ENCODE data around the gene S100PBP. TPM values are rescaled to one million over a fixed set of nuclear protein-coding genes. Genes with fewer than 3 reads are reported as not detected.
A peak's percentile ranks its signal among the peaks of the same experiment; 100 is the strongest.

The S100PBP gene
- total RNA-seq, 6 donors from 2014 or later, result 20.8 to 85.9 (median 34.9) TPM

- TF ChIP-seq POLR2A (IDR thresholded peaks at IDR 0.05), result no peak
- TF ChIP-seq CTCF (IDR thresholded peaks at IDR 0.05), result peak; percentile 56 to 92 (median 91)
- peak; percentile 73 to 92 for DNase-seq
- peaks cover 0 to 4% (median 1%) of the 10 kb centered on the region in 4 donors for H3K27me3 ChIP-seq
Observed at GRCh38 chr1:32876341-32877210, 59.1 kb downstream of the S100PBP start.

GRCh38 chr1:32877211-32878110, 60.0 kb downstream of the S100PBP start:
- Histone ChIP-seq H3K27me3 (peaks cover 0 to under 1% (median 0%) of the 10 kb centered on the region in 4 donors), H3K9me3 (no peaks in the 10 kb centered on the region), H3K36me3 (no peaks in the 10 kb centered on the region), H3K4me3 (no peak overlapping the region), H3K4me1 (peaks cover 0 to 21% (median 8%) of the 10 kb centered on the region in 4 donors), H3K27ac (no peak overlapping the region)
- TF ChIP-seq CTCF (IDR thresholded peaks at IDR 0.05) (no peak), POLR2AphosphoS5 (IDR thresholded peaks at IDR 0.05) (no peak), EP300 (IDR thresholded peaks at IDR 0.05) (no peak), POLR2A (IDR thresholded peaks at IDR 0.05) (no peak)
- WGBS, 2 donors, result 66 to 73% methylated on average over 13 of the region's 13 CpGs
- ATAC-seq (ENCODE audit: low FRiP score in 2 of 2) (no peak), DNase-seq (no peak)

More at GRCh38 chr1:32876341-32877210, 59.1 kb downstream of the S100PBP start:
- WGBS, 2 donors, result 39 to 48% methylated on average over 6 to 12 of the region's 16 CpGs
- Histone ChIP-seq H3K36me3 (no peaks in the 10 kb centered on the region), H3K27ac (no peak overlapping the region), H3K4me3 (no peak overlapping the region), H3K4me1 (peaks cover 4 to 17% (median 8%) of the 10 kb centered on the region in 4 donors), H3K9me3 (no peaks in the 10 kb centered on the region)
- ATAC-seq (ENCODE audit: low FRiP score in 2 of 2), result peak; percentile 75 to 80

GRCh38 chr1:32878183-32878582, 60.7 kb downstream of the S100PBP start:
- peaks cover 0 to 16% (median 4%) of the 10 kb centered on the region in 4 donors for H3K4me1 ChIP-seq
- WGBS, 2 donors, result 71 to 83% methylated on average over 4 to 6 of the region's 6 CpGs
- TF ChIP-seq EP300 (IDR thresholded peaks at IDR 0.05) (no peak), POLR2A (IDR thresholded peaks at IDR 0.05) (no peak)
- H3K27ac ChIP-seq, result no peak overlapping the region
- H3K9me3 ChIP-seq, result no peaks in the 10 kb centered on the region
- H3K4me3 ChIP-seq, result no peak overlapping the region
- no peaks in the 10 kb centered on the region for H3K36me3 ChIP-seq
- no peaks in the 10 kb centered on the region for H3K27me3 ChIP-seq
- no peak for DNase-seq
- ATAC-seq (ENCODE audit: low FRiP score in 2 of 2), result no peak

- WGBS, 2 donors, result 71 to 87% methylated on average over 3 to 4 of the region's 5 CpGs
- TF ChIP-seq POLR2A (IDR thresholded peaks at IDR 0.05) (no peak), POLR2AphosphoS5 (IDR thresholded peaks at IDR 0.05) (no peak)
- Histone ChIP-seq H3K36me3 (no peaks in the 10 kb centered on the region), H3K4me1 (peaks cover 0 to 16% (median 4%) of the 10 kb centered on the region in 4 donors), H3K9me3 (no peaks in the 10 kb centered on the region), H3K27me3 (no peaks in the 10 kb centered on the region), H3K4me3 (no peak overlapping the region), H3K27ac (no peak overlapping the region)
- DNase-seq (no peak), ATAC-seq (ENCODE audit: low FRiP score in 2 of 2) (no peak)
Observed at GRCh38 chr1:32878637-32879041, 61.2 kb downstream of the S100PBP start.

GRCh38 chr1:32881291-32881690, 63.8 kb downstream of the S100PBP start:
- Histone ChIP-seq H3K4me3 (no peak overlapping the region), H3K27me3 (peaks cover 0 to 18% (median 11%) of the 10 kb centered on the region in 4 donors), H3K27ac (no peak overlapping the region), H3K4me1 (peaks cover 4 to 23% (median 8%) of the 10 kb centered on the region in 4 donors), H3K9me3 (no peaks in the 10 kb centered on the region), H3K36me3 (no peaks in the 10 kb centered on the region)
- no peak for TF ChIP-seq POLR2AphosphoS5 (IDR thresholded peaks at IDR 0.05)
- no peak for TF ChIP-seq EP300 (IDR thresholded peaks at IDR 0.05)
- no peak for TF ChIP-seq POLR2A (IDR thresholded peaks at IDR 0.05)
- TF ChIP-seq CTCF (IDR thresholded peaks at IDR 0.05), result no peak
- 66 to 76% methylated on average over 5 of the region's 5 CpGs for WGBS, 2 donors
- DNase-seq, result no peak
- ATAC-seq (ENCODE audit: low FRiP score in 2 of 2), result no peak
